ENCODE results near the gene GTF3C5. TPM values are rescaled to one million over a fixed set of nuclear protein-coding genes. Genes with fewer than 3 reads are reported as not detected.
"Not testable (repeated sequence)": the region's sequence is repeated elsewhere in the genome, so short reads cannot be mapped to it uniquely, and the experiment has no call there.

Gene GTF3C5
- total RNA-seq, 4 donors from 2014 or later, result 44.2 to 90.2 (median 55.4) TPM

GRCh38 chr9:133076691-133077090 is 45.9 kb downstream of the GTF3C5 start:
- 96 to 97% methylated on average over 4 of the region's 4 CpGs for WGBS, 2 donors
- no peak for DNase-seq (ENCODE audit: low spot score in 2 of 2)
- TF ChIP-seq POLR2A (IDR thresholded peaks at IDR 0.05) (no peak), CTCF (IDR thresholded peaks at IDR 0.05) (no peak)
- no peak overlapping the region for H3K4me3 ChIP-seq (ENCODE audit: low read depth, poor library complexity, severe bottlenecking)
- intact Hi-C loops (cut with DNase I; ENCODE audit: low total_unique reads), result no loop called here

GRCh38 chr9:133078486-133078885 is 47.7 kb downstream of the GTF3C5 start:
- WGBS, 2 donors, result 89 to 90% methylated on average over 13 to 14 of the region's 14 CpGs
- no peak for DNase-seq (ENCODE audit: low spot score in 2 of 2)
- TF ChIP-seq POLR2A (IDR thresholded peaks at IDR 0.05) (no peak), CTCF (IDR thresholded peaks at IDR 0.05) (no peak)
- intact Hi-C loops (cut with DNase I; ENCODE audit: low total_unique reads), result no loop called here
- no peak overlapping the region for H3K4me3 ChIP-seq (ENCODE audit: low read depth, poor library complexity, severe bottlenecking)

GRCh38 chr9:133080161-133080560 is 49.4 kb downstream of the GTF3C5 start:
- intact Hi-C loops (cut with DNase I; ENCODE audit: low total_unique reads), result no loop called here
- 72 to 73% methylated on average over 7 of the region's 7 CpGs for WGBS, 2 donors
- H3K4me3 ChIP-seq (ENCODE audit: low read depth, poor library complexity, severe bottlenecking), result no peak overlapping the region
- DNase-seq (ENCODE audit: low spot score in 2 of 2), result no peak
- TF ChIP-seq CTCF (IDR thresholded peaks at IDR 0.05) (no peak), POLR2A (IDR thresholded peaks at IDR 0.05) (no peak)

GRCh38 chr9:133080786-133081779 is 50.3 kb downstream of the GTF3C5 start:
- 83 to 92% methylated on average over 10 of the region's 18 CpGs for WGBS, 2 donors
- H3K4me3 ChIP-seq (ENCODE audit: low read depth, poor library complexity, severe bottlenecking); intact Hi-C loops (cut with DNase I; ENCODE audit: low total_unique reads); DNase-seq (ENCODE audit: low spot score in 2 of 2): not testable (repeated sequence)

- intact Hi-C loops (cut with DNase I; ENCODE audit: low total_unique reads); DNase-seq (ENCODE audit: low spot score in 2 of 2); H3K4me3 ChIP-seq (ENCODE audit: low read depth, poor library complexity, severe bottlenecking): not testable (repeated sequence)
- 73 to 88% methylated on average over 5 to 7 of the region's 12 CpGs for WGBS, 2 donors
These were observed 51.3 kb downstream of the GTF3C5 start for GRCh38 chr9:133081957-133082644.

- intact Hi-C loops (cut with DNase I; ENCODE audit: low total_unique reads); DNase-seq (ENCODE audit: low spot score in 2 of 2); H3K4me3 ChIP-seq (ENCODE audit: low read depth, poor library complexity, severe bottlenecking): not testable (repeated sequence)
- WGBS, 2 donors, result 42 to 70% methylated on average over 2 to 9 of the region's 9 CpGs
These were observed 52.9 kb downstream of the GTF3C5 start for GRCh38 chr9:133083688-133084087.

- intact Hi-C loops (cut with DNase I; ENCODE audit: low total_unique reads), result not testable (repeated sequence)
- 86 to 87% methylated on average over 6 to 10 of the region's 17 CpGs for WGBS, 2 donors
These were observed 55.5 kb downstream of the GTF3C5 start for GRCh38 chr9:133086212-133086860.

More at GRCh38 chr9:133086212-133086860, 55.5 kb downstream of the GTF3C5 start:
- DNase-seq (ENCODE audit: low spot score in 2 of 2); H3K4me3 ChIP-seq (ENCODE audit: low read depth, poor library complexity, severe bottlenecking): not testable (repeated sequence)
